ENCODE results near the gene BATF. TPM values are rescaled to one million over a fixed set of nuclear protein-coding genes. Genes with fewer than 3 reads are reported as not detected.
"Not testable (repeated sequence)": the region's sequence is repeated elsewhere in the genome, so short reads cannot be mapped to it uniquely, and the experiment has no call there.

The BATF gene
- not detected in 2 replicates for total RNA-seq (2014; rRNA removed; shearing (Covaris generic))

GRCh38 chr14:75522224-75522982 lies at the start of gene BATF:
Gene BATF, plus strand, starts transcription at chr14:75522469. Its CDS starts 214 bp downstream, at chr14:75522683.
- no peak for DNase-seq (ENCODE audit: low spot score)

GRCh38 chr14:75474127-75474526 lies 48.1 kb upstream of the BATF start:
- not testable (repeated sequence) for DNase-seq (ENCODE audit: low spot score)

- DNase-seq (ENCODE audit: low spot score) = no peak
These were observed 45.8 kb upstream of the BATF start for GRCh38 chr14:75476274-75476995.

GRCh38 chr14:75477881-75478280 lies 44.4 kb upstream of the BATF start:
- no peak for DNase-seq (ENCODE audit: low spot score)

- DNase-seq (ENCODE audit: low spot score) = no peak
These were observed 42.3 kb upstream of the BATF start for GRCh38 chr14:75479770-75480600.

GRCh38 chr14:75482366-75482765 lies 39.9 kb upstream of the BATF start:
- no peak for DNase-seq (ENCODE audit: low spot score)

- DNase-seq (ENCODE audit: low spot score) = no peak
These were observed 37.4 kb upstream of the BATF start for GRCh38 chr14:75484711-75485429.

GRCh38 chr14:75486318-75486717 lies 36.0 kb upstream of the BATF start:
- DNase-seq (ENCODE audit: low spot score) = no peak

GRCh38 chr14:75487155-75487671 lies 35.1 kb upstream of the BATF start:
- DNase-seq (ENCODE audit: low spot score) = no peak

GRCh38 chr14:75489480-75489837 lies 32.8 kb upstream of the BATF start:
- no peak for DNase-seq (ENCODE audit: low spot score)

GRCh38 chr14:75491376-75491978 lies 30.8 kb upstream of the BATF start:
- DNase-seq (ENCODE audit: low spot score) = no peak

GRCh38 chr14:75492832-75493591 lies 29.3 kb upstream of the BATF start:
- no peak for DNase-seq (ENCODE audit: low spot score)

GRCh38 chr14:75493592-75494087 lies 28.6 kb upstream of the BATF start:
- no peak for DNase-seq (ENCODE audit: low spot score)

GRCh38 chr14:75494896-75495295 lies 27.4 kb upstream of the BATF start:
- no peak for DNase-seq (ENCODE audit: low spot score)

GRCh38 chr14:75495399-75495798 lies 26.9 kb upstream of the BATF start:
- no peak for DNase-seq (ENCODE audit: low spot score)

GRCh38 chr14:75495882-75496281 lies 26.4 kb upstream of the BATF start:
- no peak for DNase-seq (ENCODE audit: low spot score)

- DNase-seq (ENCODE audit: low spot score) = no peak
These were observed 25.5 kb upstream of the BATF start for GRCh38 chr14:75496755-75497154.

GRCh38 chr14:75497191-75497590 lies 25.1 kb upstream of the BATF start:
- no peak for DNase-seq (ENCODE audit: low spot score)

- DNase-seq (ENCODE audit: low spot score) = no peak
These were observed 24.6 kb upstream of the BATF start for GRCh38 chr14:75497701-75498100.

Measured in H4 (cell line).